Liver (tissue), 9 donors: ENCODE results near the gene PPP1CC. TPM values are rescaled to one million over a fixed set of nuclear protein-coding genes. Genes with fewer than 3 reads are reported as not detected.

Source experiments
- DNase-seq: peaks from one replicate; pipeline ENCODE4 v3.0.0-alpha.2; 2017; ENCODE audit warnings: low spot score
- H3K27ac ChIP-seq, 2 donors: one replicate each; pipeline ENCODE4 v1.7.0; 2013; ENCODE audit warnings: inconsistent platforms in 2 of 2, low read length in 2 of 2, control low read depth in 1 of 2, low read depth in 1 of 2, mild to moderate bottlenecking in 1 of 2
- H3K27me3 ChIP-seq, 4 donors: one replicate each; pipeline versions ENCODE4 v1.6.1 to v1.7.0; 2013; ENCODE audit warnings: low read length in 3 of 4, inconsistent platforms in 1 of 4, mild to moderate bottlenecking in 1 of 4, moderate library complexity in 1 of 4; ENCODE audit not compliant: control insufficient read depth in 4 of 4, insufficient read depth in 4 of 4
- H3K36me3 ChIP-seq, 4 donors: one replicate each; pipeline versions ENCODE4 v1.6.1 to v1.7.0; 2013; ENCODE audit warnings: low read length in 3 of 4, mild to moderate bottlenecking in 3 of 4, low read depth in 1 of 4, moderate library complexity in 1 of 4; ENCODE audit not compliant: control insufficient read depth in 4 of 4, insufficient read depth in 3 of 4
- H3K4me1 ChIP-seq, 4 donors: one replicate each; pipeline versions ENCODE4 v1.6.1 to v1.7.0; 2013; ENCODE audit warnings: low read length in 3 of 4, mild to moderate bottlenecking in 3 of 4, moderate library complexity in 1 of 4; ENCODE audit not compliant: control insufficient read depth in 4 of 4, insufficient read depth in 4 of 4
- H3K4me3 ChIP-seq, 3 donors: one replicate each; pipeline versions ENCODE4 v1.6.1 to v1.7.0; 2013; ENCODE audit warnings: low read length in 3 of 3, control low read depth in 1 of 3, low read depth in 1 of 3, mild to moderate bottlenecking in 1 of 3
- H3K9ac ChIP-seq, 2 donors: one replicate each; pipeline ENCODE4 v1.7.0; 2013; ENCODE audit warnings: low read length in 2 of 2, mild to moderate bottlenecking in 2 of 2, moderate library complexity in 2 of 2, control low read depth in 1 of 2, low read depth in 1 of 2
- H3K9me3 ChIP-seq, 4 donors: one replicate each; pipeline versions ENCODE4 v1.6.1 to v1.7.0; 2013; ENCODE audit warnings: low read length in 3 of 4; ENCODE audit not compliant: control insufficient read depth in 4 of 4
- ATF3 ChIP-seq: IDR thresholded peaks from 2 replicates; pipeline ENCODE4 v1.6.1; 2016; ENCODE audit warnings: antibody characterized with exemption
- CTCF ChIP-seq: fragments of 150-350 bp; IDR thresholded peaks from 2 replicates; pipeline ENCODE4 v1.5.1; 2017; ENCODE audit warnings: improper control_type of control experiment, low read depth, low read length; ENCODE audit not compliant: missing input control
- FOXA2 ChIP-seq: IDR thresholded peaks from 2 replicates; pipeline ENCODE4 v1.6.1; 2016; ENCODE audit warnings: antibody characterized with exemption
- GABPA ChIP-seq, 2 donors: IDR thresholded peaks in 1 of 2; conservative IDR thresholded peaks in 1 of 2; 2 replicates each; pipeline ENCODE4 v1.6.1; 2016; ENCODE audit warnings: antibody characterized with exemption in 2 of 2, mild to moderate bottlenecking in 1 of 2, moderate library complexity in 1 of 2
- HNF4A ChIP-seq, 2 donors: conservative IDR thresholded peaks; 2 replicates each; pipeline ENCODE4 v1.6.1; 2016; ENCODE audit warnings: antibody characterized with exemption in 2 of 2, mild to moderate bottlenecking in 2 of 2
- HNF4G ChIP-seq: IDR thresholded peaks from 2 replicates; pipeline ENCODE4 v1.6.1; 2016; ENCODE audit warnings: antibody characterized with exemption
- MAX ChIP-seq: IDR thresholded peaks from 2 replicates; pipeline ENCODE4 v1.6.1; 2016; ENCODE audit warnings: antibody characterized with exemption
- NR2F2 ChIP-seq: IDR thresholded peaks from 2 replicates; pipeline ENCODE4 v1.6.1; 2016; ENCODE audit warnings: antibody characterized with exemption
- RAD21 ChIP-seq, 2 donors: IDR thresholded peaks; 2 replicates each; pipeline ENCODE4 v1.6.1; 2016; ENCODE audit warnings: antibody characterized with exemption in 2 of 2, mild to moderate bottlenecking in 2 of 2
- SP1 ChIP-seq: IDR thresholded peaks from 2 replicates; pipeline ENCODE4 v1.6.1; 2018; ENCODE audit warnings: antibody characterized with exemption, mild to moderate bottlenecking
- ZBTB33 ChIP-seq: IDR thresholded peaks from 2 replicates; pipeline ENCODE4 v1.6.1; 2016; ENCODE audit warnings: antibody characterized with exemption
- WGBS: extraction: QIAGEN DNeasy Blood & Tissue Kit; methylation state at CpG from one replicate; pipeline ENCODE4 v1.1.7; 2013; 5-methylcytosine and 5-hydroxymethylcytosine counted together
- polyA plus RNA-seq, 2 donors: library from polyadenylated mRNA; stranded (reverse) in 1 of 2; unstranded in 1 of 2; fragments of 200-250 nt in 1 of 2; fragments of >200 nt in 1 of 2; fragmentation: Nextera tagmentation in 1 of 2; extraction: Ambion mirVana in 1 of 2; gene quantifications; one replicate each; pipeline versions ENCODE4 v1.2.1 to v1.2.3, GENCODE V29; 2013 to 2015
- total RNA-seq, 2 donors: library from RNA; depleted of rRNA; stranded (reverse); fragments of >200 nt; gene quantifications; one replicate each; pipeline ENCODE4 v1.2.3, GENCODE V29; 2014
- donor health status: healthy.
- donor health status: healthy.
- donor health status: healthy.
- donor health status: healthy.
- donor health status: healthy.

Gene PPP1CC
- total and polyA plus RNA-seq, 4 donors: 22.1 to 73.2 (median 36.0) TPM

GRCh38 chr12:110718222-110718908 is 24.3 kb downstream of the PPP1CC start (continued):
- TF ChIP-seq MAX (no peak), ATF3 (no peak), HNF4A (conservative IDR thresholded peaks at IDR 0.05) (no peak), SP1 (no peak), CTCF (no peak)

GRCh38 chr12:110717037-110717436 is 25.7 kb downstream of the PPP1CC start:
- Histone ChIP-seq H3K27me3 (no peaks in the 10 kb centered on the region), H3K36me3 (peaks cover 2 to 42% (median 36%) of the 10 kb centered on the region in 4 donors), H3K9ac (no peak overlapping the region), H3K27ac (no peak overlapping the region), H3K4me3 (no peak overlapping the region), H3K4me1 (no peaks in the 10 kb centered on the region), H3K9me3 (no peaks in the 10 kb centered on the region)
- DNase-seq: no peak
- 94% methylated on average over 3 of the region's 3 CpGs for WGBS
- TF ChIP-seq HNF4G (no peak), GABPA (IDR thresholded peaks at IDR 0.05 in 1 of 2, conservative IDR thresholded peaks at IDR 0.05 in 1 of 2) (no peak)

- Histone ChIP-seq H3K27me3 (no peaks in the 10 kb centered on the region), H3K4me1 (no peaks in the 10 kb centered on the region), H3K9me3 (no peaks in the 10 kb centered on the region), H3K36me3 (no peaks in the 10 kb centered on the region), H3K27ac (no peak overlapping the region), H3K9ac (no peak overlapping the region), H3K4me3 (no peak overlapping the region)
- TF ChIP-seq ZBTB33 (no peak), NR2F2 (no peak), HNF4G (no peak), SP1 (no peak), RAD21 (IDR thresholded peaks at IDR 0.05) (no peak), ATF3 (no peak), FOXA2 (no peak)
- 97% methylated on average over 4 of the region's 4 CpGs for WGBS
- DNase-seq: no peak
Observed at GRCh38 chr12:110708917-110709316, 33.8 kb downstream of the PPP1CC start.
